PC-3 (cell line): ENCODE measurements around the gene SLC33A1. TPM values are rescaled to one million over a fixed set of nuclear protein-coding genes. Genes with fewer than 3 reads are reported as not detected.

Experiments used
- ATAC-seq: fragments of 200-7000 bp; cut with Tn5 transposase; 2 replicates; pipeline ENCODE4 v1.9.1; 2020; ENCODE audit warnings: mild to moderate bottlenecking, moderate library complexity
- BruUV-seq: library from RNA; stranded (reverse); fragments of 400-500 nt; replicated peaks from 2 replicates; lab custom pipeline; 2021; lab: Mats Ljungman, UMichigan
- CTCF ChIA-PET: fragments of 300-600 bp; sonication (Branson Sonifier 250); formaldehyde crosslinking; loops from one replicate; lab custom pipeline; 2022; ENCODE audit warnings: antibody characterized with exemption; lab: Charles Lee
- POLR2A ChIA-PET: fragments of 300-600 bp; sonication (Branson Sonifier 250); formaldehyde crosslinking; loops from one replicate; lab custom pipeline; 2022; ENCODE audit warnings: antibody characterized with exemption; ENCODE audit not compliant: unreplicated experiment; lab: Charles Lee
- DNase-seq: peaks from one replicate; pipeline ENCODE4 v3.0.0-alpha.2; 2015
- H2AFZ ChIP-seq: fragments of 300-600 bp; sonication (generic); 2 replicates; pipeline ENCODE4 v1.6.0; 2016; ENCODE audit warnings: antibody characterized with exemption, low read length
- H3F3A ChIP-seq: fragments of 300-600 bp; sonication (generic); one replicate; pipeline ENCODE4 v1.6.0; 2017; ENCODE audit warnings: antibody characterized with exemption, low read length, control low read depth, mild to moderate bottlenecking; ENCODE audit not compliant: unreplicated experiment
- H3K27ac ChIP-seq: fragments of 300-600 bp; sonication (generic); 2 replicates; pipeline ENCODE4 v1.5.1; 2016; ENCODE audit warnings: mild to moderate bottlenecking, low read length
- H3K27me3 ChIP-seq: fragments of 300-600 bp; sonication (generic); 2 replicates; pipeline ENCODE4 v1.6.1; 2016; ENCODE audit warnings: low read length, mixed read lengths
- H3K36me3 ChIP-seq: fragments of 300-600 bp; sonication (generic); 2 replicates; pipeline ENCODE4 v1.6.1; 2016; ENCODE audit warnings: low read depth, mixed run types, low read length, mixed read lengths
- H3K4me1 ChIP-seq: fragments of 300-600 bp; sonication (generic); 2 replicates; pipeline ENCODE4 v1.5.1; 2016; ENCODE audit warnings: low read length; ENCODE audit not compliant: insufficient read depth
- H3K4me2 ChIP-seq: fragments of 300-600 bp; sonication (generic); 2 replicates; pipeline ENCODE4 v1.6.0; 2016; ENCODE audit warnings: low read length
- H3K4me3 ChIP-seq: fragments of 300-600 bp; sonication (generic); 2 replicates; pipeline ENCODE4 v1.5.1; 2016; ENCODE audit warnings: mild to moderate bottlenecking, low read length, mixed read lengths
- H3K79me2 ChIP-seq: fragments of 300-600 bp; sonication (generic); 2 replicates; pipeline ENCODE4 v1.6.1; 2017; ENCODE audit warnings: low read length, mixed read lengths
- H3K9ac ChIP-seq: fragments of 300-600 bp; sonication (generic); 2 replicates; pipeline ENCODE4 v1.6.0; 2016; ENCODE audit warnings: mild to moderate bottlenecking, low read length
- H3K9me2 ChIP-seq: fragments of 300-600 bp; sonication (generic); replicated peaks from 2 replicates; pipeline ENCODE4 v1.6.1; 2016; ENCODE audit warnings: mixed run types, low read length, mixed read lengths
- H3K9me3 ChIP-seq: fragments of 300-600 bp; sonication (generic); 2 replicates; pipeline ENCODE4 v1.6.1; 2016; ENCODE audit warnings: low read length, mixed read lengths
- H4K20me1 ChIP-seq: fragments of 300-600 bp; sonication (generic); 2 replicates; pipeline ENCODE4 v1.6.1; 2016; ENCODE audit warnings: low read length, mixed read lengths
- CTCF ChIP-seq: fragments of 300-600 bp; sonication (generic); conservative IDR thresholded peaks from 2 replicates; pipeline ENCODE4 v1.5.1; 2017; ENCODE audit warnings: antibody characterized with exemption, low read depth, mild to moderate bottlenecking, low read length
- EZH2 ChIP-seq: fragments of 300-600 bp; sonication (generic); IDR thresholded peaks from one replicate; pipeline ENCODE4 v1.6.1; 2017; ENCODE audit warnings: antibody characterized with exemption, mild to moderate bottlenecking, low read length; ENCODE audit not compliant: unreplicated experiment
- EZH2phosphoT487 ChIP-seq: fragments of 300-600 bp; sonication (generic); IDR thresholded peaks from 2 replicates; pipeline ENCODE4 v1.6.1; 2018; ENCODE audit warnings: mild to moderate bottlenecking, antibody characterized with exemption, low read length, borderline replicate concordance
- intact Hi-C: fragments of 100-400 bp; cut with micrococcal nuclease; formaldehyde crosslinking; loops from 2 replicates; pipeline ENCODE4 v1.9.0; 2023
- total RNA-seq: library from RNA; depleted of rRNA; stranded (reverse); fragments of >200 nt; gene quantifications from 2 replicates; pipeline ENCODE4 v1.2.3, GENCODE V29; 2014

The SLC33A1 gene
- total RNA-seq, 1 experiment from 2014 or later, result 32.9 TPM

- Histone ChIP-seq H3K4me2 (no peak overlapping the region), H3K79me2 (no peaks in the 10 kb centered on the region), H3K9ac (no peak overlapping the region), H3K27ac (no peak overlapping the region), H3K36me3 (peaks cover 17% of the 10 kb centered on the region; the same call in 1 of the 2 replicates), H3K27me3 (no peaks in the 10 kb centered on the region), H3F3A (peaks cover 5% of the 10 kb centered on the region), H4K20me1 (no peaks in the 10 kb centered on the region), H2AFZ (no peak overlapping the region), H3K9me2 (no peaks in the 10 kb centered on the region), H3K4me3 (no peak overlapping the region), H3K4me1 (no peaks in the 10 kb centered on the region), H3K9me3 (peaks cover 7% of the 10 kb centered on the region; the same call in 1 of the 2 replicates)
- BruUV-seq, result no TSS peak
- no peak for TF ChIP-seq EZH2
- TF ChIP-seq CTCF, result no peak
- TF ChIP-seq EZH2phosphoT487, result no peak
- peak; percentile 71 for DNase-seq
- intact Hi-C loops, result no loop called here
- peak; percentile 66 for ATAC-seq
- POLR2A ChIA-PET, result no interaction called here
- CTCF ChIA-PET, result no interaction called here
These were observed 71.8 kb downstream of the SLC33A1 start for GRCh38 chr3:155782390-155782953.

GRCh38 chr3:155780291-155780690 lies 73.9 kb downstream of the SLC33A1 start:
- H4K20me1 ChIP-seq, result no peaks in the 10 kb centered on the region
- H3K9me3 ChIP-seq, result peaks cover 7% of the 10 kb centered on the region; the same call in 1 of the 2 replicates
- H3F3A ChIP-seq, result peaks cover 5% of the 10 kb centered on the region
- no peaks in the 10 kb centered on the region for H3K4me1 ChIP-seq
- no peaks in the 10 kb centered on the region for H3K27me3 ChIP-seq
- CTCF ChIA-PET, result no interaction called here
- BruUV-seq, result no TSS peak
- H3K27ac ChIP-seq, result no peak overlapping the region
- no peak for ATAC-seq
- peaks cover 17% of the 10 kb centered on the region; the same call in 1 of the 2 replicates for H3K36me3 ChIP-seq
- no peaks in the 10 kb centered on the region for H3K9me2 ChIP-seq
- intact Hi-C loops, result no loop called here
- no peak overlapping the region for H3K4me3 ChIP-seq
- DNase-seq, result no peak
- H3K9ac ChIP-seq, result no peak overlapping the region
- POLR2A ChIA-PET, result no interaction called here
- H3K4me2 ChIP-seq, result no peak overlapping the region
- no peaks in the 10 kb centered on the region for H3K79me2 ChIP-seq
- no peak overlapping the region for H2AFZ ChIP-seq
- no peak for TF ChIP-seq CTCF
- TF ChIP-seq EZH2, result no peak
- TF ChIP-seq EZH2phosphoT487, result no peak

- H3K27ac ChIP-seq, result no peak overlapping the region
- no peaks in the 10 kb centered on the region for H3K9me2 ChIP-seq
- H3K4me1 ChIP-seq, result no peaks in the 10 kb centered on the region
- ChIA-PET POLR2A (no interaction called here), CTCF (no interaction called here)
- intact Hi-C loops, result no loop called here
- H3K9ac ChIP-seq, result no peak overlapping the region
- peaks cover 17% of the 10 kb centered on the region; the same call in 1 of the 2 replicates for H3K36me3 ChIP-seq
- H4K20me1 ChIP-seq, result no peaks in the 10 kb centered on the region
- no peak overlapping the region for H3K4me2 ChIP-seq
- peaks cover 5% of the 10 kb centered on the region for H3F3A ChIP-seq
- DNase-seq, result no peak
- no TSS peak for BruUV-seq
- no peak overlapping the region for H3K4me3 ChIP-seq
- H3K79me2 ChIP-seq, result no peaks in the 10 kb centered on the region
- H3K9me3 ChIP-seq, result peaks cover 7% of the 10 kb centered on the region; the same call in 1 of the 2 replicates
- TF ChIP-seq EZH2, result no peak
- TF ChIP-seq EZH2phosphoT487, result no peak
- TF ChIP-seq CTCF, result no peak
- ATAC-seq, result no peak
- no peak overlapping the region for H2AFZ ChIP-seq
- no peaks in the 10 kb centered on the region for H3K27me3 ChIP-seq
These were observed 75.8 kb downstream of the SLC33A1 start for GRCh38 chr3:155778462-155778861.
